HG02678 (cell line): ENCODE results near the gene NFU1.
"Not testable (repeated sequence)": the region's sequence is repeated elsewhere in the genome, so short reads cannot be mapped to it uniquely, and the experiment has no call there.

Source experiments
- ATAC-seq: cut with Tn5 transposase; IDR thresholded peaks from one replicate; pipeline ENCODE4 v1.9.1; 2021; ENCODE audit warnings: mild to moderate bottlenecking, moderate library complexity; ENCODE audit not compliant: unreplicated experiment

Gene NFU1

DNA sequence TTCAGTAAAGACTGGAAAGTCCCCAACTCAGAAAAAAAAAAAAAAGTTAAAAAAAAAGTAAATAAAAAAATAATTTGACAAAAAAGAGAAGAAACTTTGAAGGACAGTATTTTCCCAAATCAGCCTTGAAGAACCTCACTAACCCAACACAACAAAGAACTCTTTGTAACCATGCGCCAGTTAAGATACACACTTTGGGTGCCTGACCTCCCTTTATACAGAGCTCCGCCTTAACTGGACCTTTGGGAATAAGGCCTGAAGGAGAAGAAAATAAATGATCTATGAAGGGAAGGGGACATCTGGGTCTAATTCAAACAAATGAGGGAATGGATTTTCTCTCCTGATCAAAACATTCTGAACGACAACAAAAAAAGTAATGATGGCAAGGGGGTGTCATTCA is 48.0 kb downstream of the NFU1 start:
- no peak for ATAC-seq

DNA sequence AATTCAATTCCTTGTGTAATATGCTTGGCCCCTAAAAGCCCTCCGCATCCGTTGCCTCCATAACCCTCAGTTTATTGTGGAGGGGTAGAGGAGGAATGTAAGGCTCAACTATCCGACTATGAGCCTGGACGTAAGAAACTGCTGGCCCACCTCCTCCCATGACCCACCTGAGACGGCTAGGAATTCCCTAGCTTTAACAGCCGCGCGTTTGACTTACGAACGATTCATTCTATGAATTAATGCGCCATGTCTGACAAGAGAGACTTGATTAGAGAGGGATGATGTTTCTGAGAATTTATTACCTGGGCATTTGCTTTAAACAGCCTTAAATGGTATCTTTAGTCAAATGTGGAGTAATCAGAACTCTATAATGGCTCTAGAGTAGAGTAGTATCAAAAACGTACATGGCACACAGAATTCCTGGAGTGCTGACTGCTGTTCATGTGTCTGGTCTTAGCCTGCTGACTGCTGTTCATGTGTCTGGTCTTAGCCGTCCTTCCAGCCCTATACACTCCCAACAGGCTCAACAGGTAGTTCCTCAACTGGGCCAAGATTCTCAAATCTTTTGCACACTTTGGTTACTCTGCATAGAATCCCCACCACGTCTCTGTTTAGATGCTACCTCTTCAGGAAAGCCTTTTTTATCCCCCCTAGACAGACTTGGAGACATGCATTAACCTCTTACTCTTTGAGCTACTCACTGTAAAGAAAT is 49.3 kb downstream of the NFU1 start:
- no peak for ATAC-seq

DNA sequence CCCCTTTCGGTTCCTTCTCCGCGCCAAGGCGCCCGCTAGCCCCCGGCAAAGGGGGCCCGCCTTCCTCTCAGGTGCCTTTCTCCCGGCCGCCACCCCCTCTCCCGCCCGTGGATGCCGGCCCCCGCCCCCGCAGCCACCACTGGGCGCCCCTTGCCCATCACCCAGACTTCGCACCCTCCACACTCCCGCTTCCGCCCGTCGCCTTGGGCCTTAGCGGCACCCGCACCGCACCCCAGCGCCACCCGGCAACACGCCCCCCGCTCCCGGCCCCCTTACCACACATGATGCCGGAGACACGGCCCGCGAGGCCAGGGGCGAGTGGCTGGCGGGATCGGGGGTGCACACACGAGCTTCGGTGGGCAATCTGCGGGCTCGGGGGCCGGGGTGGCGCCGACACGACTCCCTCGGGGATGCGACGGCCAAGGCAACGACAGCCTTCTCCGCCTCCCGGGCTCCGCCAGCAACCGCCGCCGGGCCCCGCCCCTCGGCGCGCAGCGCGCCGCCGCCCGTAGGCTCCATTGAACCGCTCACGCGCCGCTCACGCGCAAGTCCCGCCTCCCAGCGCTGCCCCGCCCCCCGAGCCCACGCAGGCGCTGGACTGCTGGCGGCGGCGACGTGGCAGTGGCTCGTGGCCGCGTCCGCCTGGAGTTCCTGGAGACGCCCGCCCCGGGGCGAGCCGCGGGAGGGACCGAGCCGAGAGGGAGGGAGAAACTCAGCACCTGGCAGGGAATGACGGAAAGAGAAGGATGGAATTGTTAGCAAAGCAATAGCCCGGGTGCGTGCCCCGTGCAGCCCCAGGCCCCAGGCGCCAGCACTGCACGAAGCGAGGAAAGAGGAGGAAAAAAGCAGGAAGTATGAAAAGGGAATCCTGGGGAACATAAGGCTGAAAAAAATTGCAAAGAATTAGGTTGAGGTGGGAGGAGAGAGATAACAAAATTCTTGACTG is 50.2 kb downstream of the NFU1 start, which contains the start of gene GFPT1:
GFPT1 (minus strand) TSS at position 439 of the 946 bp plus-strand sequence; CDS start at position 283, 156 bp downstream.
- peak; percentile 88 for ATAC-seq

DNA sequence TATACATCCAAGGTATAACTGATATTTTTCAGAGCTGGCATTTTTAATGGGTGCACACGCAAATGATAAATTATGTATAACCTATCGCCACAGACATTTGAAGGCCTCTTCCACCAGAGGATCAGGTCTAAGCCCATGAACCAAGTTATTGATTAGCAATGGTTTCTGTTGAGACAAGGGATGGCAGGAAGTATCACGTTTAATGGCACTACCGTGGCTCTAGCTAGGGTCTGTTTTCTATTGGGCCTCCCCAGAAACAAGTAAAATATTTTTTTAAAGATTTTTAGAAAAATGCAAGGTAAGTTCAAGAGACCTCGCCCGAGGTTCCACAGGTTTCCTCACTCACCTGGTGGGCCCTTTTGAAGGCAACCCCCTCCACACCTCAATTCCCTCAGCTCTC is 50.9 kb downstream of the NFU1 start:
- no peak for ATAC-seq

DNA sequence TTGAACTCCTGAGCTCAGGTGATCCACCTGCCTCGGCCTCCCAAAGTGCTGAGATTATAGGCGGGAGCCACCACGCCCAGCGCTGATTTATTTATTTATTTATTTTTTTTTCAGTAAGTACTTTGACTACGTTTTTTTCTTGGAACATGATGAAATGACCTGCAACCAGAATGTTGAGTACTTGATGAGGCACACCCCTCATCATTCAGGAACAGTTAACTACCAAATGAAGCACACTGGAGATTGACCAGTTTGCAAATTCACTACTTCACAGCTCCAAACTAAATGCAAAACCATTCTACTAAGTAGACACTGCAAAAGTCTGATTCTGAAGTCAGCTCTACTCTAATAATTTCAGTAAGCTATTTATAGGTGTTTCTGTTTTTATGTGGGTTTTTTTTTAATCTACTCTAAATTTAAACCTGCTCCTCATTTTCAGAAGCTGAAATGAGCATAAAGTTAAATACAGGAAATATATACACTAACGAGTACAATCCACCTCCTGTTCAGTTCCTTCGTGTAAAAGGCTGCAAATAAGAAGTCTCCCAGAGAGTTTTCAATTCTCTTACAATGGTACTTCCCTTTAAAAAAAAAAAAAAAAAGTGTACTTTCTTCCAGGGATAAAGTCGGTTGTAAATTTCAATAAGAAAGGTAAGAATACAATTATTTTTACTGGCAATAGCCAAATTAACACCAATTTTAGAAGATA is 51.6 kb downstream of the NFU1 start:
- ATAC-seq = no peak

DNA sequence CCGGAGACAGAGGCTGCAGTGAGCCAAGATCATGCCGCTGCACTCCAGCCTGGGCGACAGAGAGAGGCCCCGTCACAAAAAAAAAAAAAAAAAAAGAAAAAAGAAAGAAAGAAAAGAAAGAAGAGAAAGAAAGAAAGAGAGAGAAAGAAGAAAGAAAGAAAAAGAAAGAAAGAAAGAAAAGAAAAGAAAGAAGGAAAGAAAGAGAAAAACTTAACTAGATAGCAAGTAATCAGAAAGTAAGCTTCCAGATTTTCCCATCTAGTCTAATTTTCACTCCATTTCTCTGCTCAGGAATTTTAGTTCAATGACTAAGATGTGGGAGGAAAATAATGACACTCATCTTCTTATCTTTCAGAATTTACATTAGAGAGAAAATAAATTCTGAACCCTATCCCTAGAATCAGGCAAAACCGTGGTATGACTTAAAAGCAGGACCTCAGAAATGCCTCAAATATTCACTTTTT is 52.6 kb downstream of the NFU1 start:
- ATAC-seq = no peak

DNA sequence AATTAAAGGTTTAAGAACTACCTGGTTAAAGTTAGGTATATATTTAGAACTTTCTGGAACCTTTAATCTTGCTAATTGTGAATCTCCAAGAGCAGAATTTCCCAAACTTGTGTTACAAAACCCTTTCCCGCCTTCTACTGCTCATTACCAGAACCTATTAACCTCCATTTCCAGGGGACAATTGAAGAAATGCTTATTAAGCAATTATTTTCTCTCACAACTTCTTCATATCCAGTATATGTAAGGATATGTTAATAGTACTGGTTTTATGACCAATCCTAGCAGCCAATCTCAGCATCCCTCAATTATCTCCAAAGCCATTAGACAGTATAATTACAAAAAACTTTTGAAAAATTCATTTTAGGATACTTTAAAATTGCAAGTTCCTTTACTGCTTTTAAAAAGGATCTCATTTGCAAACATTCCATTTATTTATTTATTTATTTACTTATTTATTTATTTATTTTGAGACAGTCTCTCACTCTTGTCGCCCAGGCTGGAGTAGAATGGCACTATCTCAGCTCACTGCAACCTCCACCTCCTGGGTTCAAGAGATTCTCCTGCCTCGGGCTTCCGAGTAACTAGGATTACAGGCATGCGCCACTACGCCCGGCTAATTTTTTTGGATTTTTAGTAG is 53.9 kb downstream of the NFU1 start:
- ATAC-seq = no peak

DNA sequence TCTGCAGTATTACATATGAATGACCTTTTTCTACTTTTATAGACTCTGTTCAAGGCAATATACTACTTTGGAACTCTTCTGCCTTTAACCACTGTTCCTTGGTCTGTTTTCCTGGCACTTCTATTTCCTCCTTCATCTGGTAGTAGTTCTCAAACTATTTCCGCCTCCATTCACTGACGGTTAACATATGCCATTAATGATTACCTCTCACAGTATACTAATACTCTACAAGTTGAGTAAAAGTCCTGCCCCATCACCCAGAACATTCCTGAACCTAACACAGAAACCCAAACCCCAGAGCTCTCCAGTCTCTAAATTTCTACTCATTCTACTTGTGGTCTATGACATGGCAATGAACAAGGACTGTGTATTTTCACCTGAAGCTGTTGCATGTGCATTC is 54.7 kb downstream of the NFU1 start:
- no peak for ATAC-seq

DNA sequence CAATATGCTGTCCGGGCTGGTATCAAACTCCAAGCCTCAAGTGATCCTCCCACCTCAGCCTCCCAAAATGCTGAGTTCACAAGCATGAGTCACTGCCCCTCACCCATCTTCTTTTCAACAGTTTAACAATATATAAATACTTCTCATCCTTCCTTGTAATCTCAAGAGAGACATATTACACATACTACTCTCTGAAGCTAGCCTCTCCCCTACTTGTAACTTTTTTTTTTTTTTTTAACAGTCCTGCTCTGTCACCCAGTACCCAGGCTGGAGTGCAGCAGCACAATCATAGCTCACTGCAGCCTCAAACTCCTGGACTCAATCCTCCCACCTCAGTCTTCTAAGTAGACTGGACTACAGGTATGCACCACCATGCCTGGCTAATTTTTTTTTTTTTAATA is 55.9 kb downstream of the NFU1 start:
- no peak for ATAC-seq

DNA sequence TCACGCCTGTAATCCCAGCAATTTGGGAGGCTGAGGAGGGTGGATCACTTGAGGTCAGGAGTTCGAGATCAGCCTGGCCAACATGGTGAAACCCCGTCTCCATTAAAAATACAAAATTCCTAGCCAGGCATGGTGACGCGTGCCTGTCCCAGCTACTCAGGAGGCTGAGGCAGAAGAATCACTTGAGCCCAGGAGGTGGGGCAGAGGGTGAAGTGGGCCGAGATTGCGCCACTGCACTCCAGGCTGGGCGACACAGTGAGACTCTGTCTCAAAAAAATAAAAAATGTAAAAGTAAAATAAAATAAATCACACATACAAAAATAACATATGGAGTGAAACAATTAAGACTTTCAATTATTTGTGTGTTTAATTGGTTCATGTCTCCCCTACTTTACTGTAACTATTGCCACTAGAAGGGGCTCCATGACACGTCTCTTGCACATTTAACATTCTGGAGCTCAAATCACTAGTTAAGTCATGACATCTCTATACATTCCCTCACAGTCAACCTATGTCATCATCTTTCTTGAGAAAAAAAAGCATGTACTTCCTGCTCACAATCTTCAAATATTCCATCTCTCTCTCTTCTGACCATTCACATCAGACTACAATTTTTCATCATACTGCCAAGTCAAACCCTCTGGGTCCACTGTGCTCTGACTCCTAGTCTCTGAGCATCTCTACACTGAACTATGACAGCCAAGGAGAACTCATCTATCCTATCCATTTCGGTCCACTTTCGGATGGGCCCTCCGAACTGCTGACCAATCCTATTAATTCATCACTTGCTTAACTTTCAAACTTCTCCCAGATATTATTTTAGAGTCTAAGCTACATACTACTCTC is 56.9 kb downstream of the NFU1 start:
- no peak for ATAC-seq

DNA sequence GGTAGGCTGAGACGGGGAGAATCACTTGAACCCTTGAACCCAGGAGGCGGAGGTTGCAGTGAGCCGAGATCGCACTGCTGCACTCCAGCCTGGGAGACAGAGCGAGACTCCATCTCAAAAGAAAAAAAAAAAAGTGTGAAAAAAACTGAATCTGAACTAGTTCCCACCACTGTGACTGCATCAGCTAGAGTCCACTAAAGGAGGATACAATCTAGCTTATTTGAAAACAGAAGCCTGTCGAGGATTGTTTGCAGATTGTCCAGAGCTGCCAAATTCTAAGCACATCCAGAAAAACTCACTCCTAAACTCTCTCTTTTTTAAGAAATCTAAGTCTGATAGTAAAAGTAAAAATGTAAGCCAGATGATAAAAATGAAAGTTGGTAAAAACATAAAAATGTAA is 60.8 kb downstream of the NFU1 start:
- ATAC-seq = no peak

DNA sequence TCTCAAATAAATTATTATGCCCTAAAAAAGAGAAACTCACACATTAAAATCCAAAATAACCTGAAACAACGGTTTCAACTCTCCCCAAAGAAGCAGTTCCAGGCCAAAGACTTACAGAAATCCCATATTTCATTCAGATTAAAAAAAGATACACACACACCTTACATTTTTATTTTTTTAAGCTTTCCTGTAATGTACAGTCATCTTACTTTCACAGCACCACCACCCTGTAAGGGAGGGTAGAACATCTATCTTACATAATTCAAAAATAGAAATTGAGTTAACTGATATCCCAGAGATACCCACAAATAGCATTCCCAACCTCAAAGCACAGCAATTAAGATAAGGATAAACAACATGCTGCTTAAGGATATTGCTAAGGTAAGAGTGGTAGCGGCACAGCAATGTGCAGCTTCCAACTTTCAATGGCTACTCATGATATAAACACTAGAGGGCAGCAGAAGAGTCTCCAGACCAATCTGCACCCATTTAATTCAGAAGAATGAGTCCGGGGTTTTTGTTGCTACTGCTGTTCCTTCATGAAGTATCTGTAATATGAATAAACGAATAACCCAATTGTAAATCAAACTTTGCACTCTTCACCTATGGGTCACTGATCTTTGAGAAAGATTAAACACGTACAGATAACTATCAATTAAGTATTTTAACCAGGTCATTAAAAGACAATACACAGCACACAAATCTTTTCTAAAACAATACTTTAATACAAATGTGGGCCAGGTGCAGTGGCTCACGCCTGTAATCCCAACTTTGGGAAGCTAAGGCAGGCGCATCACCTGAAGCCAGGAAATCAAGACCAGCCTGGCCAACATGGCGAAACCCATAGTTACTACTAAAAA is 61.5 kb downstream of the NFU1 start:
- ATAC-seq = no peak

DNA sequence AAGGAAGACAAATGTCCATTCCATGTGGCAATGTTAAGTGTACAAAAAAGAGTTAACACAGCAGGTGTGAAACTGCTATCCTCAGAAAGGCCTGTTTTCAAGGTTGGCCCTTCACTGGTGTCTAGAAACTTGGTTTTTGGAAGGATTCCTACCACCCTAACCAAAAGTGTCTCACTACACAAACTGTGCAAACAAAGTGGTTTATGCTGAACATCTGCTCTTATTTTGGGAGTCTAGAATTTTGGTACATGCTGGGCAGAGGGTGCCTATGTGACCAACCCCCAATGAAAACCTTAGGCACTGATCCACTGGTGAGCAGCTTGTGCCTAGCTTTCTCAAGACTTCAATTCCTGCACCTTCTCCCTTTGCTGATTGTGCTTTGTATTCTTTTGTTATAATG is 64.5 kb downstream of the NFU1 start:
- no peak for ATAC-seq

DNA sequence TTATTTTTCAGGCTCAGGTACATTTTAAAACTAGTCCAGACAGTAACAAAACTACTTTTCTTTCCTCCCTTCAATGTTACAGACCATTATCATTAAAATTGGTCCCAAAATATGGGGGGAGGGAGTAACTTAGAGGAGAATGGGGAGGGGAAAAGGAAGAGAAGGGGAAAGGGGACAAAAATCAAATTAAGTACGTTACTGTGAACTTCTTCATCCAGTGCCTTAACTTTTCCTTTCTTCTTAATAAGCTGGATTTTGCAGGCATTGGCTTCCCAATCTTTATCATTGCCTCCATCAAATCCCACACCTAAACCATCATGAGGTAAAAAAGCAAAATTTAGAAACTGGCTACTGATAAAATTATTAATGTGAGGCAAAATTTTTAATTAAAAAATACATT is 67.4 kb downstream of the NFU1 start:
- no peak for ATAC-seq

DNA sequence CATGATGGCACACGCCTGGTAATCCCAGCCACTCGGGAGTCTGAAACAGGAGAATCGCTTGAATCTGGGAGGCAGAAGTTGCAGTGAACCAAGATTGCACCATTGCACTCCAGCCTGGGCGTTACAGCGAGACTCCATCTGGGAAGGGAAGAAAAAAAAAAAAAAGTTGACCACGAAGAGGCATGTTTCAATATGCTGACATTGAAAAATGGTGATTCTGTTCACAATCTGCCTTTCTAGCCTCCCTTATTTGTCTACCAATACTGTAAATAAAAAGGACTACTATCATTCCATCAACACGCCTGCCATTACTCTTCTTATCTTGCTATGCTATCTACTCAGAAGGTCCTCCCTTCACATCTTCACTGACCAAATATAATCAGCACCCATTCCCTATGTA is 68.6 kb downstream of the NFU1 start:
- ATAC-seq = no peak

DNA sequence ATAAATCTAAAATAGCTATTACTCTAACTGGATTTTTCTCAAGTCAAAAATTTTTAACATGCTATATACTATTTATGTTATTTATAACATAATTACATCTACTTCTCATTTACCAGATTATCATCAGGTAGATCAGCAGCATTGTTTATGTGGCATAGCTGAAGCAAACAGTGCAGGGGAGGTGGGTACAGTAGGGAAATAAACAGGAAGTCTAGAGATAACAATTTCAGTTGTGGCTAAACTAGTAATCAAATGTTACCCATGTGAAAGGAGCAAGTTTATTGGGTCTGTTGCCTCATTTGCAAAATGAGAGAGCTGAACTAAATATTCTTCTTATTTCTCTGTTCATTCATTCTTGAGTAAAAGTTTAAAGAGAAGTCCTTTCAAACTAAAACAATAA is 77.9 kb downstream of the NFU1 start:
- ATAC-seq = no peak

DNA sequence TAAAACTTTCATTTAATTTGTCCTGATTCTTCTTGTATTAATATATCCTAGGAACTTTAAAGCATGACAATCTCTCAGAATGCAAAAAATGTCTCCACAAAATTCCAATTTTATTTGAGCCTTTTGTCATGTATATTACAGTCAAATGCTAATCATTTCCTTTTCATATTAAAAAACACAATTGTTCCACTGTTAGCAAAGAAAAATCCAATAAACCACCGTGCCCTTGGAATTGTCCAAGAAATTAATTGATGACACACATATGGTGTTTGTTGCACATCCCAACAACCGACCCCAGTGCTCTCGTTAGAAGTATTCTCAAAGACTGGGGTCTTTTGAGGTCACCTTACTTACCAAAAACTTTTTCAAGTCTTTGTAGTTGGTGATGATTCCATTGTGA is 78.3 kb downstream of the NFU1 start:
- no peak for ATAC-seq

DNA sequence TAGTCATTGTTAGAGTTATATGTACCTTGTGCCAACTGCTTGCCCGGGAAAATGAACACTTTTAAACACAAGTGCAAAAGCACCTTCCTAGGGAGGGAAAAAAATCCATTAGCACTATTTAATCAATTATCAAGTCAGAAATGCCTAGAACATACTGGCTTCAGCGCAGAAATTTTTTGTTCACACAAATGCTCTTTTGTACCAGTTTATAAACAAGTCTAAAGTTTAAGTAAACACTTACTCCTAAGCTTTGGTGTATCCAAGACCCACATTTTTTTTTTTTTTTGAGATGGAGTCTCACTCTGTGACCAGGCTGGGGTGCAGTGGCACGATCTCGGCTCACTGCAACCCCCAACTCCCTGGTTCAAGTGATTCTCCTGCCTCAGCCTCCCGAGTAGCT is 80.8 kb downstream of the NFU1 start:
- ATAC-seq = no peak

DNA sequence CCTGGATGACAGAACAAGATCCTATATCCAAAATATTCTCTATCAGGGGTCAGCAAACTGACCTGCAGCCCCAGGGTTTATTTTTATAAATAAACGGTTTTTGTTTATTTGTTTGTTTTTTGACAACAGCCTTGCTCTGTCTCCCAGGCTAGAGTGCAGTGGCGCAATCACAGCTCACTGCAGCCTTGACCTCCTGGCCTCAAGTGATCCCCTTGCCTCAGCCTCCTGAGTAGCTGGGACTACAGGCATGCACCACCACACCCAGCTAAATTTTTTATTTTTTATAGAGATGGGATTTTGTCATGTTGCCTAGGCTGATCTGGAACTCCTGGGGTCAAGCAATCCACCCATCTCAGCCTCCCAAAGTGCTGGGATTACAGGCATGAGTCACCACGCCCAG is 82.3 kb downstream of the NFU1 start:
- ATAC-seq = not testable (repeated sequence)
